Epithelial cell of esophagus (primary cell): ENCODE data around the gene CIDEC.
"Not testable (repeated sequence)": the region's sequence is repeated elsewhere in the genome, so short reads cannot be mapped to it uniquely, and the experiment has no call there.

Experiments
- DNase-seq: peaks from one replicate; pipeline ENCODE4 v3.0.0; 2010; ENCODE audit warnings: low read depth
- H3K4me3 ChIP-seq: 2 replicates; pipeline ENCODE4 v1.5.1; 2011; ENCODE audit warnings: mild to moderate bottlenecking, low read length, control low read depth
- TF ChIP-seq, protein P1 (sequence below): IDR thresholded peaks from 2 replicates; pipeline ENCODE4 v1.5.1; 2011; ENCODE audit warnings: low read depth, mild to moderate bottlenecking, low read length, control low read depth, inconsistent platforms; ENCODE audit not compliant: insufficient read depth; ENCODE audit errors: missing control alignments

Gene CIDEC

DNA sequence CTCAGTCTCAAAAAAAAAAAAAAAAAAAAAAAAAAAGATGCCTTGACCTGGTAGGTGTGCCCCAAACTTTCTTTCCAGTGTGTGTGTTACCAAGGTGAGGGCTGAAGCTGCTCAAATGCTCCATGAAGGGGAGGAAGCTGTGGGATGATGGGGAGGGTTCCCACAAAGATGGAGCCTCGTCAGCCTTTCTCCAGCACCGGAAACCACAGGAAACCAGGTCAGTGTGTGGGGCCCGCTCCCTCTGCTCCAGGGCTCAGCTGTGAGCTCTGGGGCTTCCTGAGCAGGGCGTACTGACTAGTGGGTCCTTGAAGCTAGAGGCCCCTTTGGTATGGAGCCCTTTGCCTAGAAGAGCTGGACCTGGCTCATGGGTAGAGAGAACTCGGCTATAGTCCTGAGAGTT lies 21.9 kb upstream of the CIDEC start:
- TF ChIP-seq, protein P1, sequence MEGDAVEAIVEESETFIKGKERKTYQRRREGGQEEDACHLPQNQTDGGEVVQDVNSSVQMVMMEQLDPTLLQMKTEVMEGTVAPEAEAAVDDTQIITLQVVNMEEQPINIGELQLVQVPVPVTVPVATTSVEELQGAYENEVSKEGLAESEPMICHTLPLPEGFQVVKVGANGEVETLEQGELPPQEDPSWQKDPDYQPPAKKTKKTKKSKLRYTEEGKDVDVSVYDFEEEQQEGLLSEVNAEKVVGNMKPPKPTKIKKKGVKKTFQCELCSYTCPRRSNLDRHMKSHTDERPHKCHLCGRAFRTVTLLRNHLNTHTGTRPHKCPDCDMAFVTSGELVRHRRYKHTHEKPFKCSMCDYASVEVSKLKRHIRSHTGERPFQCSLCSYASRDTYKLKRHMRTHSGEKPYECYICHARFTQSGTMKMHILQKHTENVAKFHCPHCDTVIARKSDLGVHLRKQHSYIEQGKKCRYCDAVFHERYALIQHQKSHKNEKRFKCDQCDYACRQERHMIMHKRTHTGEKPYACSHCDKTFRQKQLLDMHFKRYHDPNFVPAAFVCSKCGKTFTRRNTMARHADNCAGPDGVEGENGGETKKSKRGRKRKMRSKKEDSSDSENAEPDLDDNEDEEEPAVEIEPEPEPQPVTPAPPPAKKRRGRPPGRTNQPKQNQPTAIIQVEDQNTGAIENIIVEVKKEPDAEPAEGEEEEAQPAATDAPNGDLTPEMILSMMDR: no peak
- H3K4me3 ChIP-seq: no peak overlapping the region
- DNase-seq: no peak

DNA sequence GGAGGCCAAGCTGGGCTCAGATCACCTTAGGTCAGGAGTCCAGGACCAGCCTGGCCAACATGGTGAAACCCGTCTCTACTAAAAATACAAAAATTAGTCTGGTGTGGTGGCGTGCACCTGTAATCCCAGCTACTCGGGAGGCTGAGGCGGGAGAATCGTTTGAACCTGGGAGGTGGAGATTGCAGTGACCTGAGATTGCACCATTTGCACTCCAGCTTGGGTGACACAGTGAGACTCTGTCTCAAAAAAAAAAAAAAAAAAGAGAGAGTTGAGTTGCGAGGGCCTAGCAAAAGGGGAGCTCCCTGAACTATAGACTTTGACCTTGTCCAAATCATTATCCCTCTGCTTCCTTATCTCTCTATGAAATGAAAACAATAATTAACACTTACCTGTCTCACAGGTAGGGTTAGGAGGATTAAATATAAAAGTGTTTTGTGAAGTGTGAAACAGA lies 20.9 kb upstream of the CIDEC start:
- DNase-seq, H3K4me3 ChIP-seq: not testable (repeated sequence)

DNA sequence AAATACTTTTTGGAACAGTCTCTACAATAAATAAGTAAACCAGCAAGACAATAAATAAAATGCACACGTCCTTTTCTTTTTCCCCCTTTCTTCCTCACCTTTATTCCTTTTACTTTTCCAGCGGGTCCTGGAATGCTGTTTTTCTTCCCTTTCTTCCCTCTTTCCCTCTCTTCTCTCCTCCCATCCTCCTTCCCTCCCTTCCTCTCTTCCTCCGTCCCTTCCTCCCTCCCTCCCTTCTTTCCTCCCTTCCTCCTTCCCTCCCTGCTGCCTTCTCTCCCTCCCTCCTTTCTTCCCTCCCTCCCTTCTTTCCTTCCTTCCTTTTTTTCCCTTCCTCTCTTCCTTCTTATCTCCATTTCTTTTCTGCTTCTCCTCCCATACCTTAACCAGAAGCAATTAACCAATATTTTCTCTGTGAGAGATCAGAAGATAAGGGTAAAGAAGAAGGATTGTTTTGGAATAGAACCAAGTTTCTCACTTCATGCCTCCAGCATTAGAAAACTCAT lies 19.3 kb upstream of the CIDEC start:
- no peak overlapping the region for H3K4me3 ChIP-seq
- DNase-seq: no peak
- TF ChIP-seq, protein P1: no peak

DNA sequence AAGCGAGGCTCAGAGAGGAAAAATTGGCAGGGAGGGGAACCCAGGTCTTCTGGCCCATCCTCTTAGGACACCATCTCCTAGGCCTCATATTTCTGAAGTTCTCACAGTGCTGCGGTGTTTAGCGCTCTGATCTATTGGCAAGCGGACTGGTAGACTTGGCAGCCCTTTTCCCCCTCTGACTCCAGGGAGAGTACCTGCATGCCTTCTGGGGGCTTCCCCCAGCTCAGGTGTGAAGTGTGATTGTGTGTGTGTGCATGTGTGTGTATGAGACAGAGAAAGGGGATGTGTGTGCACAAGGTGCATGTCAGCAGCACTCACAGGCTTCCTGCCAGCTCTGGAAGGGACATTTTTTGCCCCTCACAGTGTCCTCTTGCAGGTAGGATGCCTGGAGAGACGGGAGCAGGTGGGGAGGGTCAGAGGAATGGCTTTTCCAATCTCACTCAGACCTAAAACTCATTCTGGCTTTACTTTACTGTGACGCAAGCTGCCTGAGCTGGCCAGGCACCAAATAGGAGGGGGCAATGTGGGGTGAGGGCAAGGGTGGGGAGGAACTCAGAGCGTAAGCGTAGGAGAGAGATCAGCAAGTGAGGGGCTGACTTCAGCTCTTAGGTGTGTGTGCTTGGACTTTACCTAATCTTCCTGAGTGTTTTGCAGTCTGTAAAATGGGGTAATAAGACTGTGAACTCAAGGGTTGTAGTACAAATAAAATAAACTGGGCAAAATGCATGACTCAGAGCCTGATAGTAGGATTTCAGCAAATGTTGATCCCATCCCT lies 18.6 kb upstream of the CIDEC start:
- no peak overlapping the region for H3K4me3 ChIP-seq
- TF ChIP-seq, protein P1: no peak
- DNase-seq: no peak

DNA sequence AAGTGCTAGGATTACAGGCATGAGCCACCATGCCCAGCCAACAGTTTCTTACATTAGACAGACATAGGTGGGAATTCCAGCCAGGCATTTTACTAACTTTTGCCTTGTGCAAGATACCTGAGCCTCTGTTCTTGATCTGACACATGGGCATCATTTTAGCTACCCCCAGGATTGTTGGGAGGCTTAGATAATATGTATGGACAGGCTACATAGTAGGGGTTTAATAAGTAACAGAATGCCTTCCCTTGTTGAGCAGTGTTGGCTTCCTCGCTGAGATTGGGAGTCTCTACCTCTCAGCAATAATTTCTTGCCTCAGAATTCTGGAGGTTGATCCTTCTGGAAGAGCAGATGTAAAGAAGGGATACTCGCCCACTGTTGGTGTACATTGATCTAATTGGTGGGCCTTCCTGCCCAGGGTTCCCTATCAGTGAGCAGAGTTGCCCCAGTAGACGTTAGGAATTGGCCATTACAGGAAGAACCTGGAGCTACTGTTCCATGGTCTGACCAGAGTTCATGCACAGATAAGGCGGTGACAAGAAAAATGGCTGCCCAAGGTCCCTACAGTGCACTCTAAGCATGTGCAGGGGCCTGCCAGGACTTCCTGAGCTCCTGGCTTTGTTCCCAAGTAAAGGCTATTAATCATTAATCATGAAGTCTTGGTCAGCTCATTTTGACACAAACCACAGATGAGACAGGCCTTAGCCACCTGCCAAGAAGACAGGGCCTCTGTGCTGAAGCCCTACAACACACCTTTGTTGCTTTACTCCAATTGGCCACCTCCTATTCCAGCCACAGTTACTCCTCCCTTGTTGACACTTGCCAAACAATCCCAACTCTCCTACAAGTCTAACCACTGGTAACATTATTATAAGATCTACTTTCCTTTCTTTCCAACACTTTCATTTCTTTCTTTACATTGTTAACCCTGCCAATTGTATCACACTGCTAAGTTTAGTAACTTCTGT lies 17.6 kb upstream of the CIDEC start:
- DNase-seq: peak; percentile 89

DNA sequence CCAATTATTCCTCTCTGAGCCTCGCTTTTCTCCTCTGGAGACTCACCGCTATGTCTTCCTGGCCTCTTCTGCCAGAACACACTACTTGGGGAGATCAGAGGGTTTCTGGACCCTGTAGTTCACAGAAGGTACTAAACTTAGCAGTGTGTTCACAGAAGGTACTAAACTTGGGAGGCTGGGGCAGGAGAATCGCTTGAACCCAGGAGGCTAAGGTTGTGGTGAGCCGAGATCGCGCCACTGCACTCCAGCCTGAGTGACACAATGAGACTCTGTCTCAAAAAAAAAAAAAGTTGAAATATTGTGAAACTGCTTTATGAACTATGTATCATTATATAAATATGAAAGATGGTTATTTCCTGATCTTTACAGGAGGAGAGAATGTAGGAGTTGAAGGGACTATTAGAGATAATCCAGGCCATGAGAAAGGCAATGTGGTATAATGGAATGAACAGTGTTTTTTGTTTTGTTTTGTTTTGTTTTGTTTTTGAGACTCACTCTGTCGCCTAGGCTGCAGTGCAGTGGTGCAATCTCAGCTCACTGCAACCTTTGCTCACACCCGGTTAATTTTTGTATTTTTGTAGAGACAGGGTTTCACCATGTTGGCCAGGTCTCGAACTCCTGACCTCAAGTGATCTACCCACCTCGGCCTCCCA lies 16.8 kb upstream of the CIDEC start:
- H3K4me3 ChIP-seq: not testable (repeated sequence)
- DNase-seq: peak; percentile 61

More for the DNA sequence above, 17.6 kb upstream of the CIDEC start:
- TF ChIP-seq, protein P1: no peak
- H3K4me3 ChIP-seq: no peak overlapping the region

DNA sequence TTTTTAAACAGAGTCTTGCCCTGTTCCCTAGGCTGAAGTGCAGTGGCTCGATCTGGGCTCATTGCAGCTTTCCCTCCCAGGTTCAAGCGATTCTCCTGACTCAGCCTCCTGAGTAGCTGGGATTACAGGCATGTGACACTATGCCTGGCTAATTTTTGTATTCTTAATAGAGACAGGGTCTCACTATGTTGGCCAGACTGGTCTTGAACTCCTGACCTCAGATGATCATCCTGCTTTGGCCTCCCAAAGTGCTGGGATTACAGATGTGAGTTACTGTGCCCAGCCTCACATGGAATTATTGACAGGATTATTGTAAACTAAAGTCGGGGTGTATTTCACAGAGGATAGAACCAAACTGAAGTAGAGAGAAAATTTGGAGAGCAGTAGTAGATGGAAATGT lies 15.7 kb upstream of the CIDEC start:
- not testable (repeated sequence) for H3K4me3 ChIP-seq, DNase-seq

DNA sequence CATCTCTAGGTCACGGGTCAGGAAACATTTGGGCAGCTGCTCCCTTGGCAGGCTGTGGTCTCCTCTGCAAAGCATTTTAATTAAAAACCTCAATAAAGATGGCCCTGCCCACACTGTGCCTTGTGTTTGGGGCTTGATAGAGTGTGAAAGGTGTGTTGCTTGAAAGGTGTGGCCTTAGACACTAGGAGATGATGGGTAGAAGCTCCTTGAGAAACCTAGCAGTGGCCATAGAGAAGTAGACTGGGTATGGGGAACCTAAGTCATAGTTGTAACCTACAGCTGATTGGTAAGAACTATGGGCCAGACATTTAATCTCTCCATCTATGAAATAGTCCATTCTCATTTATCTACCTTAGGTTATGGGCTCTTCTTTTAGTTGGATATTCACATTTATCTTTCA lies 13.7 kb upstream of the CIDEC start:
- TF ChIP-seq, protein P1: no peak
- no peak overlapping the region for H3K4me3 ChIP-seq
- no peak for DNase-seq
